ENCODE measurements around the gene KLHL15. TPM values are rescaled to one million over a fixed set of nuclear protein-coding genes. Genes with fewer than 3 reads are reported as not detected.

Gene KLHL15, protein sequence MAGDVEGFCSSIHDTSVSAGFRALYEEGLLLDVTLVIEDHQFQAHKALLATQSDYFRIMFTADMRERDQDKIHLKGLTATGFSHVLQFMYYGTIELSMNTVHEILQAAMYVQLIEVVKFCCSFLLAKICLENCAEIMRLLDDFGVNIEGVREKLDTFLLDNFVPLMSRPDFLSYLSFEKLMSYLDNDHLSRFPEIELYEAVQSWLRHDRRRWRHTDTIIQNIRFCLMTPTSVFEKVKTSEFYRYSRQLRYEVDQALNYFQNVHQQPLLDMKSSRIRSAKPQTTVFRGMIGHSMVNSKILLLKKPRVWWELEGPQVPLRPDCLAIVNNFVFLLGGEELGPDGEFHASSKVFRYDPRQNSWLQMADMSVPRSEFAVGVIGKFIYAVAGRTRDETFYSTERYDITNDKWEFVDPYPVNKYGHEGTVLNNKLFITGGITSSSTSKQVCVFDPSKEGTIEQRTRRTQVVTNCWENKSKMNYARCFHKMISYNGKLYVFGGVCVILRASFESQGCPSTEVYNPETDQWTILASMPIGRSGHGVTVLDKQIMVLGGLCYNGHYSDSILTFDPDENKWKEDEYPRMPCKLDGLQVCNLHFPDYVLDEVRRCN
- total RNA-seq: 1 to 10 TPM; 4.0 to 5.2 TPM

DNA sequence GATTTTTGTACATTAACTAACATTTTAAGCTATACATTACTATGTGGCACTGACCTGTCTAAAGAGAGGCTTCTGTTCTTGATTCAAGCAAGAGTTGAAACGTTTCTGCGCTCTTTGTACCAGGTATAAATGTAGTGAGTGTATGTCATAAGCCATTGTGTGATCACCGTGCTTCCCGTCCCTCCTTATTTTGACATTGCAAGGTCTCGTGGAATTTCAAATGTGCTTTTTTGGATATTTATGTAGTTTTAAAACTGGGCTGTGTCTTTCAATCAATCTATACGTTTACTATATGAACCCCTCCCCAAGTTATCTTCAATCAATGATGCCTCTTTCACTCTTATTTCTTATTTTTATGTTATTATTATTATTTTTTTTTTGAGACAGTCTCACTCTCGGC, at the start of gene KLHL15:
TSS of gene KLHL15 (minus strand) at position 101 of the 400 bp plus-strand sequence. CDS start 20,493 bp downstream, outside the sequence.
- no peaks in the 10 kb centered on the region for H3K27me3 ChIP-seq
- H3K9me3 ChIP-seq: no peaks in the 10 kb centered on the region
- no peaks in the 10 kb centered on the region for H3K4me1 ChIP-seq
- H3K4me3 ChIP-seq: peak within 1 kb of the TSS; percentile 83
- intact Hi-C loops (cut with DNase I): no loop called here
- peak within 1 kb of the TSS; percentile 79 for H3K27ac ChIP-seq
- DNase-seq: no peak
- H3K9ac ChIP-seq (ENCODE audit: low read depth in 2 of 2, low read length in 2 of 2): peak within 1 kb of the TSS; percentile 84 to 90
- no peaks in the 10 kb centered on the region for H3K36me3 ChIP-seq
- TF ChIP-seq, protein P1, sequence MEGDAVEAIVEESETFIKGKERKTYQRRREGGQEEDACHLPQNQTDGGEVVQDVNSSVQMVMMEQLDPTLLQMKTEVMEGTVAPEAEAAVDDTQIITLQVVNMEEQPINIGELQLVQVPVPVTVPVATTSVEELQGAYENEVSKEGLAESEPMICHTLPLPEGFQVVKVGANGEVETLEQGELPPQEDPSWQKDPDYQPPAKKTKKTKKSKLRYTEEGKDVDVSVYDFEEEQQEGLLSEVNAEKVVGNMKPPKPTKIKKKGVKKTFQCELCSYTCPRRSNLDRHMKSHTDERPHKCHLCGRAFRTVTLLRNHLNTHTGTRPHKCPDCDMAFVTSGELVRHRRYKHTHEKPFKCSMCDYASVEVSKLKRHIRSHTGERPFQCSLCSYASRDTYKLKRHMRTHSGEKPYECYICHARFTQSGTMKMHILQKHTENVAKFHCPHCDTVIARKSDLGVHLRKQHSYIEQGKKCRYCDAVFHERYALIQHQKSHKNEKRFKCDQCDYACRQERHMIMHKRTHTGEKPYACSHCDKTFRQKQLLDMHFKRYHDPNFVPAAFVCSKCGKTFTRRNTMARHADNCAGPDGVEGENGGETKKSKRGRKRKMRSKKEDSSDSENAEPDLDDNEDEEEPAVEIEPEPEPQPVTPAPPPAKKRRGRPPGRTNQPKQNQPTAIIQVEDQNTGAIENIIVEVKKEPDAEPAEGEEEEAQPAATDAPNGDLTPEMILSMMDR (IDR thresholded peaks at IDR 0.05): no peak

DNA sequence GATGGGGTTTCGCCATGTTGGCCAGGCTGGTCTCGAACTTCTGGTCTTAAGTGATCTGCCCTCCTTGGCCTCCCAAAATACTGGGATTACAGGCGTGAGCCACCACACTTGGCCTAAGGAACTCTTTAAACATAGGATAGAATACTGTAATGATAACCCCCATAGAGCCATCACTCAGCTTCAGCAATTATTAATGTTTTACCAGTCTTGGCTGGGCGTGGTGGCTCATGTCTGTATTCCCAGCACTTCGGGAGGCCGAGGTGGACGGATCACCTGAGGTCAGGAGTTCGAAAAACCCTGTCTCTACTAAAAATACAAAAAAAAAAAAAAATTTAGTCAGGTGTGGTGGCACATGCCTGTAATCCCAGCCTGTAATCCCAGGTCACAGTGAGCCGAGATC, 42.9 kb upstream of the KLHL15 start:
- no peaks in the 10 kb centered on the region for H3K4me1 ChIP-seq
- H3K27me3 ChIP-seq: no peaks in the 10 kb centered on the region
- no peak overlapping the region for H3K27ac ChIP-seq
- no peak for DNase-seq
- H3K4me3 ChIP-seq: no peak overlapping the region
- intact Hi-C loops (cut with DNase I): loop anchor here (10.0 kb wide), 1 partner anchor 375 kb away; no protein-coding TSS in a partner anchor
- TF ChIP-seq, protein P1 (IDR thresholded peaks at IDR 0.05): no peak
- H3K9ac ChIP-seq (ENCODE audit: low read depth in 2 of 2, low read length in 2 of 2): no peak overlapping the region
- H3K9me3 ChIP-seq: no peaks in the 10 kb centered on the region
- peaks cover 17% of the 10 kb centered on the region for H3K36me3 ChIP-seq

DNA sequence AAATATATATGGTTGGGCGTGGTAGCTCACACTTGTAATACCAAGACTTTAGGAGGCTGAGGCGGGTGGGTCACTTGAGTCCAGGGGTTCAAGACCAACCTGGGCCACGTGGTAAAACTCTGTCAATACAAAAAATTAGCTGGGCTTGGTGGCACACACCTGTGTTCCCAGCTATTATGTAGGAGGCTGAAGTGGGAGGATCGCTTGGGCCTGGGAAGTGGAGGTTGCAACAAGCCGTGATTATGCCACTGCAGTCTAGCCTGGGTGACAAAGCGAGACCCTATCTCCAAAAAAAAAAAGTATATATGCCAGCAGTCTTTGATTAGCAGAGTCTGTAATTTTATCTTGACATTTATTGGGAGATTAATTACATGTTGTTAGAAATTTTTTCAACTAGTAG, 36.5 kb upstream of the KLHL15 start:
- no peak overlapping the region for H3K4me3 ChIP-seq
- intact Hi-C loops (cut with DNase I): loop anchor here (10.0 kb wide), 1 partner anchor 369 kb away; no protein-coding TSS in a partner anchor
- no peaks in the 10 kb centered on the region for H3K36me3 ChIP-seq
- H3K9ac ChIP-seq (ENCODE audit: low read depth in 2 of 2, low read length in 2 of 2): no peak overlapping the region
- TF ChIP-seq, protein P1 (IDR thresholded peaks at IDR 0.05): no peak
- H3K27me3 ChIP-seq: no peaks in the 10 kb centered on the region
- H3K9me3 ChIP-seq: no peaks in the 10 kb centered on the region
- no peak overlapping the region for H3K27ac ChIP-seq
- no peaks in the 10 kb centered on the region for H3K4me1 ChIP-seq
- no peak for DNase-seq

DNA sequence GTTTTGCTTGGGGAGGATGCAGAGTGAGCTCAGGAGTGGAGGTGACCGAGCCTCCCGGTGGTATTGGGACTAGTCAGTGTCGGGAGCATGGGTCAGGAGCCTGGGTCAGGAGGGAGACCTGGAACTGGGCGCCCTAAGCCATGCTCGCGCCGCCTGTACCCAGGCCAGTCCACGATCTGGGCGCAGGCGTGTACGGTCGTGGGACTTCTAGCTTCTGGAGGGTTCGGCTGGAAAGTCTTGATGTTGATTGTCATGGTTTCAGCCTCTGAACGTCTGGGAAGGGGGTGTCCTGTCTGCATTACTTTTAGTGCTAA, 28.0 kb upstream of the KLHL15 start:
- intact Hi-C loops (cut with DNase I): loop anchor here (10.0 kb wide), 1 partner anchor 100 kb away; no protein-coding TSS in a partner anchor
- H3K4me3 ChIP-seq: peak overlapping the region; percentile 96

More for the DNA sequence above, 28.0 kb upstream of the KLHL15 start:
- Histone ChIP-seq H3K36me3 (no peaks in the 10 kb centered on the region), H3K9ac (ENCODE audit: low read depth in 2 of 2, low read length in 2 of 2) (peak overlapping the region; percentile 81 to 95), H3K27me3 (no peaks in the 10 kb centered on the region), H3K9me3 (no peaks in the 10 kb centered on the region), H3K27ac (peak overlapping the region; percentile 75), H3K4me1 (peaks cover 5% of the 10 kb centered on the region)
- TF ChIP-seq, protein P1 (IDR thresholded peaks at IDR 0.05): no peak
- no peak for DNase-seq

Measured in colonic mucosa (tissue), 4 donors.